NCI-H524 treated with DMSO at 0.1 percent for 48 hours (cell line): Measurements from ENCODE around the gene LDLR.
"Not testable (repeated sequence)": the region's sequence is repeated elsewhere in the genome, so short reads cannot be mapped to it uniquely, and the experiment has no call there.

Experiments used
- DNase-seq: peaks from one replicate; lab custom pipeline; 2025; lab: John Stamatoyannopoulos, UW

The LDLR gene

GRCh38 chr19:11073568-11073967 lies 15.7 kb upstream of the LDLR start:
- DNase-seq: no peak

GRCh38 chr19:11076792-11077191 lies 12.5 kb upstream of the LDLR start:
- not testable (repeated sequence) for DNase-seq

- no peak for DNase-seq
Observed at GRCh38 chr19:11078893-11079292, 10.4 kb upstream of the LDLR start.

DNA sequence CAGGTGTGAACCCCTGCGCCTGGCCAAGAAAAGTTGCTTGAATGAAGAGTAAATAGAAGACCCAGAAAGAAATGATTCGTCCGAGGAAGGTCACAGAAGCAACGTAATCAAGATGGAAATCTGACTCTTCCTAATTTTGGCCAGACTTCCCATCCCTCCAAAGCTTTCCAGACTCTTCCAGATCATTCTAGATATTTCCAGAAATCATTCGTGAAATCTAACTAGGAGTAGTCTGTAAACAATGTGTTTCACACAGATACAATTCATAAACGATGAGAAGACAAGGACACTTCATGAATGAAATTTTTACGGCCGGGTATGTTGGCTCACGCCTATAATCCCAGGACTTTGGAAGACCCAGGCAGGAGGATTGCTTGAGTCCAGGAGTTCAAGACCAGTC lies 9.3 kb upstream of the LDLR start:
- DNase-seq: no peak

GRCh38 chr19:11087870-11088505 lies 1.3 kb upstream of the LDLR start:
- no peak for DNase-seq

GRCh38 chr19:11088506-11089253 lies 583 bp upstream of the LDLR start:
- no peak for DNase-seq

DNA sequence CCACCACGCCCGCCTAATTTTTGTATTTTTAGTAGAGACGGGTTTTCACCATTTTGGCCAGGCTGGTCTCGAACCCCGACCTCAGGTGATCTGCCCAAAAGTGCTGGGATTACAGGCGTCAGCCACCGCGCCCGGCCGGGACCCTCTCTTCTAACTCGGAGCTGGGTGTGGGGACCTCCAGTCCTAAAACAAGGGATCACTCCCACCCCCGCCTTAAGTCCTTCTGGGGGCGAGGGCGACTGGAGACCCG lies 676 bp downstream of the LDLR start:
- DNase-seq: not testable (repeated sequence)

- peak; percentile 83 for DNase-seq
Observed at GRCh38 chr19:11090264-11090996, 1.2 kb downstream of the LDLR start.

DNA sequence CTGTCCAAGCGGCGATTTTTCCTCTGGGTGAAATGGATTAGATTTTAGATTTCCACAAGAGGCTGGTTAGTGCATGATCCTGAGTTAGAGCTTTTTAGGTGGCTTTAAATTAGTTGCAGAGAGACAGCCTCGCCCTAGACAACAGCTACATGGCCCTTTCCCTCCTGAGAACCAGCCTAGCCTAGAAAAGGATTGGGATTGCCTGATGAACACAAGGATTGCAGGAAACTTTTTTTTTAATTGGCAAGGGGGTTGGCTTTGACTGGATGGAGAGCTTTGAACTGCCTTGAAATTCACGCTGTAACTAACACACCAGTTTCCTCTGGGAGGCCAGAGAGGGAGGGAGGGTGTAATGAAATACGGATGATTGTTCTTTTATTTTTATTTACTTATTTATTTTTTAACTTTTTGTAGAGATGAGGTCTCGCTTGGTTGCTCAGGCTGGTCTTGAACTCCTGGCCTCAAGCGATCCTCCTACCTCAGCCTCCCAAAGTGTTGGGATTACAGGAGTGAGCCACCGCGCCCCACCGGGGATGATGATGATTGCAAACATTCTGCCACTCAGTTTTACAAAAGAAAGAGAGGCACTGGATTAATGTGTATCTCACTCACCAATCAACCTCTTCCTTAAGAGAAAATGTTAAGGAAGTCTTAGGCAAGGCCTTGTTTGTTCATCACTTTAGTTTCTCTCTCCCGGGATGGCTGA lies 1.9 kb downstream of the LDLR start:
- no peak for DNase-seq

DNA sequence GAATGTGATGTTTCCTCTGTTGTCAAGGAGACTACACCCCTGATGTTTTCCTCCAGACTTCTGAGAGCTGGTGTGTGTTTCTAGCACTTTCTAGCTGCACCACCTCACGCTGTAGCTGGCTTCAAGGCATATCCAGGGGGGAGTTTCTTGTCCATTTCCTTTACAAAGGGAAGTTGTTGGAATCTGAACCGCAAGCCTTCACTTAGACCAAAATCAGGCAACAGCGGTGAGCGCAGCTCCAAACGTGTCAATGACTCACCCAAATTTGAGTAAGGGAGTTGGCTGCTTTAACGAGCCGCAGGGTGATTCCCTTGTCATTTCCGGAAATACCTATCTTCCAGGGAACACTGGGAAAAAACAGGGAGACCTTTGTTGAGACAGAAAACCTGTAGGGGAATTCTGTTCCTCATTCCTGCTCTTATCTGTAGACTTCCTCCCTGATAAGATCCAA lies 2.5 kb downstream of the LDLR start:
- DNase-seq: no peak

DNA sequence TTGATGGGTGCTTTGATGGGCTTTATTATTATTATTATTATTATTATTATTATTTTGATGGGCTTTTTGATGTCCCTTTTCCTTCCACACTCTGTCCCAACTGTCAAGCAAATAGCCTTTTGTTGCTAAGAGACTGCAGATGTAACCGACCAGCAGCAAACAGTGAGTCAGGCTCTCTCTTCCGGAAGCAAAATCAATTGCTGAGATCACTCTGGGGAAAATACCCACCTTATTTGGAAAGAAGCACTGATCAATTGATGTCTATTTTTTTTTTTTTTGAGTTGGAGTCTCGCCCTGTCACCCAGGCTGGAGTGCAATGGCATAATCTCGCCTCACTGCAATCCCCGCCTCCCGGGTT lies 2.9 kb downstream of the LDLR start:
- no peak for DNase-seq

- DNase-seq: no peak
Observed at GRCh38 chr19:11093689-11094238, 4.5 kb downstream of the LDLR start.

DNA sequence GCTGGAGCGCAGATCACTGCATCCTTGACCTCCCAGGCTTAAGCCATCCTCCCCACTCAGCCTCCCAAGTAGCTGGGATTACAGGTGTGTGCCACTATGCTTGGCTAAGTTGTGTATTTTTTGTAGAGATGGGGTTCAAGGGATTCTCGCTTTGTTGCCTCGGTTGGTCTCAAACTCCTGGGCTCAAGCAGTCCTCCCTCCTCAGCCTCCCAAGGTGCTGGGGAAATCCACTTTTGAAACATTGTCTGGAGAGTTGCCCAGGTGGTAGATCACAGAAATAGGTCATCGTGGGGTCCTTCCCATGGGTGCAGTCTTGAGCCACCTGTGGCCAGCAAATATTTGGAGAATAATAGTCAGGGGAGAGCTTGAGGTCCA lies 5.2 kb downstream of the LDLR start:
- no peak for DNase-seq

DNA sequence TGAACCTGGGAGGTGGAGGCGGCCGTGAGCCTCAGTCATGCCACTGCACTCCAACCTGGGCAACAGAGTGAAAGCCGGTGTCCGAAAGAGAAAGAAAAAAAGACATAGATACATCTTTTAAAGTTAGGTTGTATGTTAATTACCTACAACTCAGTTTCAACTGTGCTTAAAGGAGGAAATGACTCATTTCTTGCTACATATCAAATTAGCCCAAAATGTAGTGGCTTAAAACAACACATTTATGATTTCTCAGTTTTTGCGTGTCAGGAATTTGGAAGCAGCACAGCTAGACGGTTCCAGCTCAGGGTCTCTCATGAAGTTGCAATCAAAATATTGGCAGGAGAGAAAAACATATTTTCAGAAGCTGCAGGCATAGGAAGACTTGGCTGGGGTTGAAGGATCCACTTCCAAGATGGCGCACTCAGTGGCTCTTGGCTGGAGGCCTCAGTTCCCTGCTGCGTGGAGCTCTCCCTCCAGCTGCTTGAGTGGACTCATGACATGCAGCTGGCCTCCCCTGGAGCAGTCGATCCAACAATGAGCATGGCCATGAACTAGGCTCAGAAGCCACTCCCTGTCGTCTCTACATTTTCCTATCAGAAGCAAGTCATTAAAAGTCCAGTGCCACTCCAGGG lies 7.1 kb downstream of the LDLR start:
- DNase-seq: no peak

DNA sequence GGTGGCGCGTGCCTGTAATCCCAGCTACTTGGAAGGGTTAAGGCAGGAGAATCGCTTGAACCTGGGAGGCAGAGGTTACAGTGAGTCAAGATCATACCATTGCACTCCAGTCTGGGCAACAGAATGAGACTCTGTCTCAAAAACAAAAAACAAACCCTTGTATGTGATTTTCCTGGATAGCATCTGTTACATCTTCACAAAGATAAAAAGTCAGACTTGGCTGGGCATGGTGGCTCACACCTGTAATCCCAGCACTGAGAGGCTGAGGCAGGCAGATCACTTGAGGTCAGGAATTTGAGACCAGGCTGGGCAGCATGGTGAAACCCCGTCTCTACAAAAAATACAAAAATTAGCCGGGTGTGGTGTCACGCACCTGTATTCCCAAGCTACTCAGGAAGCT lies 8.1 kb downstream of the LDLR start:
- DNase-seq: not testable (repeated sequence)

DNA sequence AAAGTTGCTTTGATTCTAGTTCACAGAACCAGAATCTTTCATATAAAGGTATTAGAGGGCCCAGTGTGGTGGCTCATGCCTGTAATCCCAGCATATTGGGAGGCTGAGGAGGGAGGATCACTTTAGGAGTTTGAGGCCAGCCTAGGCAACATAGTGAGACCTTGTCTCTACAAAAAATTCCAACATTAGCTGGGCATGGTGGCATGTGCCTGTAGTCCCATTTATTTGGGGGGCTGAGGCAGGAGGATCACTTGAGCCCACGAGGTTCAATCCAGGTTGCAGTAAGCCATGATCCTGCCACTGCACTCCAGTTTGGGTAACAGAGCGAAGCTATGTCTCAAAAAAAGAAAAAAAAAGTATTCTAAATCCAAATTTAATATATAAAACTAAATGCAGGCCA lies 9.1 kb downstream of the LDLR start:
- DNase-seq: no peak

DNA sequence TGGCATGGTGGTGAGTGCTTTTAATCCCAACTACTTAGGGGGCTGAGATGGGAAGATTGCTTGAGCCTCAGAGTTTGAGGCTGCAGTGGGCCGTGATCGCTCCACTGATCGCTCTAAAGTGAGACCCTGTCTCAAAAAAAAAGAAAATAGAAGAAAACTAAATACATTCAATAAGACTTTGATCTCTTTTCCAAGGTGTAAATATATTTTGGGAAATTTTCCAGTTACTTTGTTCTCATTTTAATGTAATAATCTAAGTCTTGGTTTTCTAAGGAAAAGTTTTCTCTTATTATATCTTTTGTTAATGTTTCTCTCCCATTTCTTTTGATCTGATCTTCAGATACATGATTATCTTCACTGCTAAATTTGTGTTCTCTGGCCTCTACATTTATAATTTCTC lies 9.6 kb downstream of the LDLR start:
- DNase-seq: no peak

- no peak for DNase-seq
Observed at GRCh38 chr19:11100049-11100448, 10.8 kb downstream of the LDLR start.

DNA sequence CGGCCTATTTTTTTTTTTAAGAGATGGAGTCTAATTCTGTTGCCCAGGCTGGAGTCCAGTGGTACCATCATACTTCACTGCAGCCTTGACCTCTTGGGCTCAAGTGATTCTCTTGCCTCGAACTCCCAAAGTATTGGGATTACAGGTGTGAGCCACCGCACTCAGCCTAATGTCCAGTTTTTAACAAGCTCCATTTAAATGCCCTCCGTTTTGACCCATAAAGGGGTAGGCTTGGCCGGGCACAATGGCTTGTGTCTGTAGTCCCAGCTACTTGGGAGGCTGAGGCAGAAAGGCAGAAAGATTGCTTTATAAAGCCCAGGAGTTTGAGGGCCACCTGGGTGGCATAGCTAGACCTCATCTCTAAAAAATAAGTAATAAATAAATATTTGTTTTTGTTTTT lies 11.8 kb downstream of the LDLR start:
- DNase-seq: no peak

DNA sequence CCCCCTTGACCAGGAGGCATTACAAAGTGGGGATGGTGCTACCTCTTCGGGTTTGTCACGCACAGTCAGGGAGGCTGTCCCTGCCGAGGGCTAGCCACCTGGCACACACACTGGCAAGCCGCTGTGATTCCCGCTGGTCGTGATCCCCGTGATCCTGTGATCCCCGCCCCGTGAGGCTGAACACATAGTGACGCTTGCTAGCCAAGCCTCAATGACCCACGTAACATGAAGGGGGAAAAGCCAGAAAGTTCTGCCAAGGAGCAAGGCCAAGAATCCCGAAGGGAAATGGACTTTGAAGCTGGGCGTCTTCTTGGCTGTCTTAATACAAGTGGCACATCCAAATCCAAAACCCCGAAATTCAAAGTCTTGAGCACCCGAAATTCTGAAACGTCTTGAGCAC lies 13.7 kb downstream of the LDLR start:
- no peak for DNase-seq

DNA sequence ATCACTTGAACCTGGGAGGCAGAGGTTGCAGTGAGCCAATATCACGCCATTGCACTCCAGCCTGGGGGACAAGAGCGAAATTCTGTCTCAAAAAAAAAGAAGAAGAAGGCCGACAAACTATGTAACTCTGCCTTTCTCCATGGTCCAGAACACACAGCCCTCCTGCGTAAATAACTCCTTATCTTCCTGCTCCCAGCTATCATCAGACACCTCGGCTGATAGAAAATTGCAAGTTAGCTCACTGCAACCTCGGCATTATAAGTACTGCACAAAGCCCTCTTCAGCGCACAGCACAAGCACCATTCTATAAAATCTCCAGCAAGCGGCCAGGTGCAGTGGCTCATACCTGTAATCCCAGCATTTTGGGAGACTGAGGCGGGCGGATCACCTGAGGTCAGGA lies 14.4 kb downstream of the LDLR start:
- not testable (repeated sequence) for DNase-seq

GRCh38 chr19:11105014-11105636 lies 15.9 kb downstream of the LDLR start:
- DNase-seq: no peak
